Adrenal gland (tissue), 5 donors: ENCODE measurements around the gene NAT14.

Experiments used
- POLR2A ChIP-seq, 2 donors: fragments of 450-650 bp; IDR thresholded peaks; one replicate each; pipeline ENCODE4 v1.6.1; 2017; ENCODE audit warnings: antibody characterized with exemption in 2 of 2, mild to moderate bottlenecking in 2 of 2, moderate library complexity in 1 of 2
- TF ChIP-seq, protein P1 (sequence below), 6 experiments: fragments of 450-650 bp in 4 of 6; fragments of 200-600 bp in 2 of 6; sonication (generic) in 1 of 6; IDR thresholded peaks; 1 replicate in 5 of 6; 2 replicates in 1 of 6; pipeline versions ENCODE4 v1.5.1 to v1.8.0; 2016 to 2021; ENCODE audit warnings: antibody characterized with exemption in 6 of 6, mild to moderate bottlenecking in 2 of 6, moderate library complexity in 1 of 6
- donor health status: DM: no; HTN: no; CAD: no.

DNA sequence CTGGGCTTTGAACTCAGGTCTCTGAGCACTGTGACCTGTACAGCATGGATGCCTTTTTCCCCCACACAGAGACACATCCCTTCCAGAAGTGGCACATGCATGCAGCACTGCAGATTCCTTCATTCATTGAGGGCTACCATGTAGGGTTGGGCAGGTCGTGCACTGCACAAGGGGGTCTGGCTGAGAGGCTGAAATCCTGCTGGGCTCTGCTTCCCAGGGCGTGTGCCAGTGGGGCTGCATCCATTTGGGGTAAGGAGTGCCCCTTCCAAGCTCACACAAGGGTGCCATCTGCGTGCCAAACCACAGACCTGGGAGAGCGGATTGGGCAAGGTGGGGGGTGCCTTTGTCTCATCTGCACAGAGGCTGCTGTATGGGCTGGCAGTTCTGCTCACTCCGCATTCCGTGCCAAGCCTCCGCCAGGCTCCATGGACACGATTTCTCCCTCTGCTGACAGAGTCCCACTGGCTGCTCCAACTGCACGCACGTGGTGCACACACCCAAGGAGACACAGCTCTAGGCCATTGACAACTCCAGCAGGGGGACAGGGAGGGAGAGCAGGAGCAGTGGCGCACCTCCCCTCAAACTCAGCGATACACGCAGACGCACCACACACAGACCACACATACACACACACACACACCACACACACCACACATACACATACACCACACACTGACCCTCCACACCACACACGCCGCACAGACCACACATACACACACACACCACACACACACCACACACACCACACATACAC, 37.4 kb upstream of the NAT14 start:
- TF ChIP-seq POLR2A (IDR thresholded peaks at IDR 0.05) = no peak
- TF ChIP-seq, protein P1, sequence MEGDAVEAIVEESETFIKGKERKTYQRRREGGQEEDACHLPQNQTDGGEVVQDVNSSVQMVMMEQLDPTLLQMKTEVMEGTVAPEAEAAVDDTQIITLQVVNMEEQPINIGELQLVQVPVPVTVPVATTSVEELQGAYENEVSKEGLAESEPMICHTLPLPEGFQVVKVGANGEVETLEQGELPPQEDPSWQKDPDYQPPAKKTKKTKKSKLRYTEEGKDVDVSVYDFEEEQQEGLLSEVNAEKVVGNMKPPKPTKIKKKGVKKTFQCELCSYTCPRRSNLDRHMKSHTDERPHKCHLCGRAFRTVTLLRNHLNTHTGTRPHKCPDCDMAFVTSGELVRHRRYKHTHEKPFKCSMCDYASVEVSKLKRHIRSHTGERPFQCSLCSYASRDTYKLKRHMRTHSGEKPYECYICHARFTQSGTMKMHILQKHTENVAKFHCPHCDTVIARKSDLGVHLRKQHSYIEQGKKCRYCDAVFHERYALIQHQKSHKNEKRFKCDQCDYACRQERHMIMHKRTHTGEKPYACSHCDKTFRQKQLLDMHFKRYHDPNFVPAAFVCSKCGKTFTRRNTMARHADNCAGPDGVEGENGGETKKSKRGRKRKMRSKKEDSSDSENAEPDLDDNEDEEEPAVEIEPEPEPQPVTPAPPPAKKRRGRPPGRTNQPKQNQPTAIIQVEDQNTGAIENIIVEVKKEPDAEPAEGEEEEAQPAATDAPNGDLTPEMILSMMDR (IDR thresholded peaks at IDR 0.05) = no peak
